Measurements from ENCODE around the gene TET1.
"Not testable (repeated sequence)": the region's sequence is repeated elsewhere in the genome, so short reads cannot be mapped to it uniquely, and the experiment has no call there.

TET1 gene

GRCh38 chr10:68565658-68566057, 5.5 kb downstream of the TET1 start:
- TF ChIP-seq CTCF (IDR thresholded peaks at IDR 0.05; ENCODE audit: borderline replicate concordance, insufficient read depth, low read depth, low read length) = no peak
- H3K4me3 ChIP-seq (ENCODE audit: low read depth, low read length) = no peak overlapping the region

GRCh38 chr10:68566351-68566750, 6.2 kb downstream of the TET1 start:
- H3K4me3 ChIP-seq (ENCODE audit: low read depth, low read length) = no peak overlapping the region
- TF ChIP-seq CTCF (IDR thresholded peaks at IDR 0.05; ENCODE audit: borderline replicate concordance, insufficient read depth, low read depth, low read length) = no peak

- TF ChIP-seq CTCF (IDR thresholded peaks at IDR 0.05; ENCODE audit: borderline replicate concordance, insufficient read depth, low read depth, low read length) = no peak
Observed at GRCh38 chr10:68566955-68567354, 6.8 kb downstream of the TET1 start.

GRCh38 chr10:68572151-68572550, 12.0 kb downstream of the TET1 start:
- H3K4me3 ChIP-seq (ENCODE audit: low read depth, low read length) = no peak overlapping the region
- no peak for TF ChIP-seq CTCF (IDR thresholded peaks at IDR 0.05; ENCODE audit: borderline replicate concordance, insufficient read depth, low read depth, low read length)

More at GRCh38 chr10:68566955-68567354, 6.8 kb downstream of the TET1 start:
- no peak overlapping the region for H3K4me3 ChIP-seq (ENCODE audit: low read depth, low read length)

GRCh38 chr10:68574051-68574450, 13.9 kb downstream of the TET1 start:
- no peak for TF ChIP-seq CTCF (IDR thresholded peaks at IDR 0.05; ENCODE audit: borderline replicate concordance, insufficient read depth, low read depth, low read length)

GRCh38 chr10:68576118-68576517, 16.0 kb downstream of the TET1 start:
- no peak overlapping the region for H3K4me3 ChIP-seq (ENCODE audit: low read depth, low read length)
- TF ChIP-seq CTCF (IDR thresholded peaks at IDR 0.05; ENCODE audit: borderline replicate concordance, insufficient read depth, low read depth, low read length) = no peak

More at GRCh38 chr10:68574051-68574450, 13.9 kb downstream of the TET1 start:
- no peak overlapping the region for H3K4me3 ChIP-seq (ENCODE audit: low read depth, low read length)

- H3K4me3 ChIP-seq (ENCODE audit: low read depth, low read length) = no peak overlapping the region
- TF ChIP-seq CTCF (IDR thresholded peaks at IDR 0.05; ENCODE audit: borderline replicate concordance, insufficient read depth, low read depth, low read length) = no peak
Observed at GRCh38 chr10:68578974-68579373, 18.8 kb downstream of the TET1 start.

GRCh38 chr10:68584187-68584586, 24.1 kb downstream of the TET1 start:
- not testable (repeated sequence) for H3K4me3 ChIP-seq (ENCODE audit: low read depth, low read length)

Measured in GM12875 (cell line).